RPMI7951 (cell line): ENCODE results near the gene PBX1. TPM values are rescaled to one million over a fixed set of nuclear protein-coding genes. Genes with fewer than 3 reads are reported as not detected.

Source experiments
- DNase-seq: peaks from one replicate; pipeline ENCODE4 v3.0.0-alpha.2; 2012; ENCODE audit warnings: low read depth
- total RNA-seq: library from RNA; depleted of rRNA; stranded (reverse); fragments of >200 nt; shearing (Covaris generic); gene quantifications from 2 replicates; pipeline ENCODE4 v1.2.3, GENCODE V29; 2014

The PBX1 gene
- total RNA-seq, 1 experiment from 2014 or later, result 2.4 TPM

DNA sequence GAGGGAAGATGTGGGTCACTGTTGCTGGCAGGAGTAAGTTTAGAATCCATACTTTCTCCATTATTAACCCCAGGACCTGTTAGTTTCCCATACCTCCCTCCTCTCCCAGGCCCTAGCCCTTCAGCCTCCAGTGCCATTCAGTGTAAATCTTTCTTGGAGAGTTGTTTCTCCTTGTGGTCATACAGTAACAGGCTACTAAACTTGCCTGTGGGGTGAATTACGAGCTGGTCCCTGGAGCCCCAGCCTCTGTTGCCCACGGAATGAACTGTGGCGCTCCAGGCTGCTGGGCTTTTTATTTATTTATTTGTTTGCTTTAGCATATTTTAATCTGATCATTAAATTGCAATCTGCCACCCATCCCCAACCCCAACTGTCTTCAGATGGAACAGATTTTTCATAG lies 305.2 kb downstream of the PBX1 start:
- no peak for DNase-seq

DNA sequence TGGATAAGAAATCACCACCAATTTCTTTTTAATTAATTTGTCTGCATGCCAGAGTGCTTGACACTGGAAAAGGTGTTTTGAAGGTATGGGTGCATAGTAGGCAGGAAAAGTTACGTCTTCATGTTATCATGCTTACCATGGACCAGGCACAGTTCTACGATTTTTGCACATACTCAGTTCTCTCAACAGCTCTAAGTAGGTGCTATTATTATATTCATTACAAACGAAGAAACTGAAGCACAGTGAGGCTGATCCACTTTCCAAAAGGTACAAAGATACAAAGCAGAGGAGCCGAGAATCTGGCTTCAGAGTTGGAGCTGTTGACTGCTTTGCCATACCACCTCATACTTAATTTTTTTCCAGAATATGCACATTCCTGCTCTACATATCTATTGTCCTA lies 306.4 kb downstream of the PBX1 start:
- no peak for DNase-seq

- no peak for DNase-seq
These were observed 308.6 kb downstream of the PBX1 start for GRCh38 chr1:164867590-164867989.

- DNase-seq, result no peak
These were observed 310.0 kb downstream of the PBX1 start for GRCh38 chr1:164868990-164869389.

GRCh38 chr1:164875518-164875917 lies 316.5 kb downstream of the PBX1 start:
- no peak for DNase-seq

GRCh38 chr1:164876398-164877116 lies 317.6 kb downstream of the PBX1 start:
- no peak for DNase-seq

- no peak for DNase-seq
These were observed 321.2 kb downstream of the PBX1 start for GRCh38 chr1:164880199-164880598.

DNA sequence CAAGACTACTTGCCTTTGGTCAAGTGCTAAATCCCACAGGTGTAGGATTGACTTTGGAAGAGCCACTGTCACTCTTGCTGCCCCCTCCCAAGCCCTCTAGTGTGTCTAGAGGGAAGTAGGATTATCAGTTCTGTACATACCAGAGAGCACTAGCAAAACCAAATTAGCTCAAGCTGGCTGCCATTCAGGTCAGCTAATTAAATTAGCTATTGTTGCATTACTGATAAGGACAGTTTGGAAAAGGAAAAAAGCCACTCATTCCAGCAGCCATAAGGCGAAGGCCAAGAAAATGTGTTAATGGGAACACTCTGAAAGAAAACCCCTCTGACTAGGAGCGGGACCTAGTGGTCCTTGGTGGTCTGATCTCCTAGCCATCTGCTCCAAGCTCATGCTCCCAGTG lies 321.7 kb downstream of the PBX1 start:
- no peak for DNase-seq

DNA sequence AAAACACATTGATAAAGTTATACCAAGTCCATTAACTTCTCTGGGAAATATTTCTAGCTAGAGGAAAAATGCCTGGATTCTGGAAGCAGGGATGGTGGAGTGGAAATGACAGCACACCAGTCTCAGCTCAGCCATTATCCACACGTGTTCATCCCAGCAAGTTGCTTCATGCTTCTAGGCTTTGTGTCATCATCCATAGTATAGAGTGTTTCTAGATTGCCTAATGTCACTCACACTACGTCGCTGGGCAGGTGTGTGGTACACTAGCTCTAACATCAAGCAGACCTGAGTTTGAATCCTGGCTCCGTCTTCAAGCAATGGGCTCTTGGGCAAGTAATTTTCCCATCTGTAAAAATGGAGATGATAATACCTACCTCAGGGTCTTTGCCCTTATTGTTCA lies 326.3 kb downstream of the PBX1 start:
- DNase-seq, result no peak

- DNase-seq, result no peak
These were observed 327.1 kb downstream of the PBX1 start for GRCh38 chr1:164886101-164886500.

GRCh38 chr1:164891615-164892014 lies 332.6 kb downstream of the PBX1 start:
- no peak for DNase-seq

DNA sequence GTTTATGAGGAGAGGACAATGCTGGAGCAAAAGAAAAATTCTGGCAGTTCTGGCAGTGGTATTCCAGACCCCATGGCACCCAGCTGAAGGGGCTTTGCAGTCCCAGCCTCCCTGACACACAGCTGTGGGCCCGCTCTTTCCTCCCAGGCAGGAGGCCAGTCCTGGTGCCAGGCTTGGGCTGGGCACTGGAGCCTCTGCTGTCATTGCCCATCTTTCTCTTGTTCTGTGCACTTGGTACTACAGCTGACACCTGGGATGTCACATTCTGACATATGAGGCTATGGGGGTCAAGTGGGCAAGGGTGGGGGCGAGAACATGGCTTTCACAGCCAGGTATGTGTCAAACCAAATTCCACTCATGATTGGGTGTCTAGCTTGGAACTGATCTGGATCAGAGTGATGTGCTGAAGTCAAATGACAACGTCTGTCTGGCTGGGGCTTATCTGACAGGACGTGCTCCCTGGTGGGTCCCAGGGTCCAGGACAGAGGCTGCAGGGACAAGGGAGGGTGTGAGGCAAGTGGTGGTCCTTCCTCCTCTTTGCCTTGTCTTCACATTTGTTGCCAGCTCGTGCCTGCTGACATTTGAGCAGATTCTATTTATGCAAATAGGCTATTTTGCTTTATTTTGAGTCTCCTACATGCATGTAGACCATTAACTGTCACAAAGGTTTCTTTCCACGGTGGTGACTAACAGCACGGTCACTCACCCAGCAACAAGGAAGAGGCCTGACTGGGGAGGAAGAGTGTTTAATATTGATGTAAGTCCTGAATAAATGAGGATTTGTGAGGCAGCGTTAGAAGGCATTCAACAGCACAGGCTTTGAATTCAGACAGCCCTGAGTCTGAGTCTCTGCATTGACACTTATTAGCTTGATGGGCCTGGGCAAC lies 336.3 kb downstream of the PBX1 start:
- DNase-seq, result no peak

GRCh38 chr1:164901031-164901430 lies 342.0 kb downstream of the PBX1 start:
- DNase-seq, result no peak
